Superior temporal gyrus (tissue), 1 donor: ENCODE measurements around the gene PSMD5.
A peak's percentile ranks its signal among the peaks of the same experiment; 100 is the strongest.

Experiments
- DNase-seq: peaks from one replicate; pipeline ENCODE4 v3.0.0-alpha.2; 2016; ENCODE audit errors: extremely low spot score

Gene PSMD5

GRCh38 chr9:120842685-120843485 is at the start of gene PSMD5:
TSS of gene PSMD5 (minus strand) at chr9:120842922. CDS start at chr9:120842909, 13 bp downstream.
- DNase-seq = peak; percentile 94

GRCh38 chr9:120891884-120892747 is 49.4 kb upstream of the PSMD5 start:
- DNase-seq = no peak

- DNase-seq = no peak
These were observed 48.6 kb upstream of the PSMD5 start for GRCh38 chr9:120891245-120891883.

GRCh38 chr9:120890320-120891244 is 47.9 kb upstream of the PSMD5 start:
- no peak for DNase-seq

GRCh38 chr9:120889606-120890271 is 47.0 kb upstream of the PSMD5 start:
- no peak for DNase-seq

GRCh38 chr9:120888626-120889025 is 45.9 kb upstream of the PSMD5 start:
- DNase-seq = no peak

GRCh38 chr9:120886490-120886967 is 43.8 kb upstream of the PSMD5 start:
- no peak for DNase-seq

- DNase-seq = no peak
These were observed 43.2 kb upstream of the PSMD5 start for GRCh38 chr9:120885958-120886357.

- no peak for DNase-seq
These were observed 42.7 kb upstream of the PSMD5 start for GRCh38 chr9:120885457-120885856.

GRCh38 chr9:120883608-120883996 is 40.9 kb upstream of the PSMD5 start:
- no peak for DNase-seq

GRCh38 chr9:120882935-120883607 is 40.3 kb upstream of the PSMD5 start:
- no peak for DNase-seq

- no peak for DNase-seq
These were observed 36.7 kb upstream of the PSMD5 start for GRCh38 chr9:120879446-120879845.

GRCh38 chr9:120878188-120879130 is 35.7 kb upstream of the PSMD5 start:
- no peak for DNase-seq

GRCh38 chr9:120877276-120878034 is 34.7 kb upstream of the PSMD5 start:
- DNase-seq = peak; percentile 71

- DNase-seq = no peak
These were observed 34.1 kb upstream of the PSMD5 start, which contains the start of gene PHF19 for GRCh38 chr9:120876842-120877240. TSS of gene PHF19 (minus strand) at chr9:120877188. CDS start at chr9:120874741, 2,447 bp downstream.

- peak; percentile 71 for DNase-seq
These were observed 33.5 kb upstream of the PSMD5 start for GRCh38 chr9:120875954-120876841.

- DNase-seq = no peak
These were observed 32.9 kb upstream of the PSMD5 start for GRCh38 chr9:120875643-120875953.
